K562 (cell line): ENCODE data around the gene NUP107. TPM values are rescaled to one million over a fixed set of nuclear protein-coding genes. Genes with fewer than 3 reads are reported as not detected.

Experiments
- ATAC-seq: fragments of 200-7000 bp; cut with Tn5 transposase; 3 replicates; pipeline ENCODE4 v1.9.1; 2020; ENCODE audit warnings: moderate library complexity
- BruUV-seq: library from RNA; stranded (reverse); fragments of 400-500 nt; replicated peaks from 2 replicates; lab custom pipeline; 2021; lab: Mats Ljungman, UMichigan
- CTCF ChIA-PET: fragments of 300-600 bp; formaldehyde crosslinking; extraction: SDS; loops from one replicate; lab custom pipeline; 2021; ENCODE audit warnings: low intra/inter-chr PET ratio; lab: Yijun Ruan, JAX
- POLR2A ChIA-PET: fragments of 300-600, 350-650 bp; sonication (Branson Sonifier 250); formaldehyde crosslinking; extraction: SDS; loops from one replicate; lab custom pipeline; 2021; ENCODE audit warnings: antibody characterized with exemption, inconsistent platforms; lab: Yijun Ruan, JAX
- DNase-seq, 4 experiments: peaks; one replicate each; pipeline versions ENCODE4 v3.0.0 to v3.0.0-alpha.2; 2011 to 2018; ENCODE audit warnings: low spot score in 3 of 4, mixed read lengths in 3 of 4; ENCODE audit errors: extremely low read depth in 1 of 4
- FAIRE-seq: peaks from 2 replicates; lab custom pipeline; 2011; peaks lifted over from hg19 to GRCh38; lab: Jason Lieb, UNC
- H2AFZ ChIP-seq: 2 replicates; pipeline ENCODE4 v1.6.0; 2011; ENCODE audit warnings: low read depth, low read length, control low read depth, inconsistent platforms
- H3K27ac ChIP-seq: fragments of 200-600 bp; 3 replicates; pipeline ENCODE4 v1.8.0; 2011; ENCODE audit warnings: low read depth, mild to moderate bottlenecking, control low read depth, inconsistent platforms, low read length, moderate library complexity, mixed read lengths; ENCODE audit errors: extremely low read depth
- H3K27me3 ChIP-seq, 2 experiments: fragments of 300-600 bp in 1 of 2; 2 replicates in 1 of 2; 3 replicates in 1 of 2; pipeline versions ENCODE4 v1.6.0 to v1.8.0; 2011; ENCODE audit warnings: inconsistent platforms in 2 of 2, low read length in 2 of 2, mild to moderate bottlenecking in 1 of 2, mixed read lengths in 1 of 2, moderate library complexity in 1 of 2; ENCODE audit not compliant: control insufficient read depth in 2 of 2, insufficient read depth in 2 of 2
- H3K36me3 ChIP-seq: fragments of 300-600 bp; 3 replicates; pipeline ENCODE4 v1.8.0; 2011; ENCODE audit warnings: mild to moderate bottlenecking, low read length, inconsistent platforms; ENCODE audit not compliant: control insufficient read depth, insufficient read depth
- H3K4me1 ChIP-seq, 2 experiments: fragments of 200-600 bp in 1 of 2; replicated peaks in 1 of 2; 2 replicates in 1 of 2; 3 replicates in 1 of 2; pipeline versions ENCODE4 v1.5.1 to v1.8.0; 2011; ENCODE audit warnings: inconsistent platforms in 2 of 2, low read length in 2 of 2, mild to moderate bottlenecking in 1 of 2, mixed read lengths in 1 of 2, moderate library complexity in 1 of 2; ENCODE audit not compliant: control insufficient read depth in 2 of 2, insufficient read depth in 2 of 2
- H3K4me2 ChIP-seq: 2 replicates; pipeline ENCODE4 v1.6.1; 2011; ENCODE audit warnings: low read length, control low read depth, inconsistent platforms, mixed read lengths; ENCODE audit not compliant: insufficient read depth
- H3K4me3 ChIP-seq: fragments of 200-600 bp; sonication (generic), shearing (Covaris generic); 2 replicates; pipeline ENCODE4 v1.5.1; 2016; ENCODE audit warnings: control low read depth, inconsistent platforms
- H3K79me2 ChIP-seq: fragments of 200-600 bp; 3 replicates; pipeline ENCODE4 v1.8.0; 2011; ENCODE audit warnings: low read length, inconsistent platforms; ENCODE audit not compliant: control insufficient read depth, insufficient read depth
- H3K9ac ChIP-seq, 2 experiments: 2 replicates each; pipeline versions ENCODE4 v1.6.0 to v1.6.1; 2011; ENCODE audit warnings: low read depth in 2 of 2, low read length in 2 of 2, control low read depth in 1 of 2, inconsistent platforms in 1 of 2, mild to moderate bottlenecking in 1 of 2, mixed read lengths in 1 of 2; ENCODE audit not compliant: insufficient read depth in 1 of 2
- H3K9me1 ChIP-seq: one replicate; pipeline ENCODE4 v1.6.0; 2011; ENCODE audit warnings: inconsistent platforms, mild to moderate bottlenecking, low read length, moderate library complexity; ENCODE audit not compliant: control insufficient read depth, insufficient read depth
- H3K9me3 ChIP-seq: replicated peaks from 2 replicates; pipeline ENCODE4 v1.5.1; 2011; ENCODE audit warnings: low read depth, low read length, inconsistent platforms; ENCODE audit not compliant: control insufficient read depth, insufficient read depth
- H4K20me1 ChIP-seq: replicated peaks from 2 replicates; pipeline ENCODE4 v1.6.1; 2011; ENCODE audit warnings: low read length, inconsistent platforms, mixed read lengths; ENCODE audit not compliant: control insufficient read depth, insufficient read depth
- ARHGAP35 ChIP-seq: fragments of 450-650 bp; IDR thresholded peaks from 2 replicates; pipeline ENCODE4 v1.6.1; 2018; ENCODE audit not compliant: partially characterized antibody
- EP400 ChIP-seq: fragments of 450-650 bp; IDR thresholded peaks from 2 replicates; pipeline ENCODE4 v1.6.1; 2017; ENCODE audit warnings: antibody characterized with exemption, mild to moderate bottlenecking, moderate library complexity
- HIVEP1 ChIP-seq: fragments of 250-450 bp; sonication (Bioruptor Pico); IDR thresholded peaks from 2 replicates; pipeline ENCODE4 v1.4.0; 2020; ENCODE audit warnings: mild to moderate bottlenecking
- LEF1 ChIP-seq: fragments of 450-650 bp; IDR thresholded peaks from 2 replicates; pipeline ENCODE4 v1.6.1; 2016; ENCODE audit warnings: mild to moderate bottlenecking
- PML ChIP-seq: IDR thresholded peaks from 2 replicates; pipeline ENCODE4 v1.6.1; 2012; ENCODE audit warnings: low read length, inconsistent platforms
- SMAD4 ChIP-seq: fragments of 250-450 bp; sonication (Bioruptor Pico); conservative IDR thresholded peaks from 2 replicates; pipeline ENCODE4 v1.8.0; 2021; ENCODE audit warnings: inconsistent platforms, mild to moderate bottlenecking, moderate library complexity
- ZNF76 ChIP-seq: fragments of 250-450 bp; sonication (Bioruptor Pico); IDR thresholded peaks from 2 replicates; pipeline ENCODE4 v1.4.0; 2020; ENCODE audit warnings: mild to moderate bottlenecking, moderate library complexity, borderline replicate concordance
- WGBS: fragments of 100-300 bp; shearing (Covaris generic); methylation state at CpG from one replicate; pipeline ENCODE4 v1.1.6; 2016; ENCODE audit warnings: low coverage, mixed read lengths; ENCODE audit not compliant: insufficient coverage; ENCODE audit errors: missing lambda C conversion rate; 5-methylcytosine and 5-hydroxymethylcytosine counted together
- in situ Hi-C: fragments of 300-500 bp; cut with MboI; formaldehyde crosslinking; loops from 4 replicates; pipeline ENCODE4 v1.15.0; 2018; ENCODE audit warnings: inconsistent platforms, mixed read lengths
- intact Hi-C: fragments of 100-400 bp; cut with micrococcal nuclease; formaldehyde crosslinking; loops from 2 replicates; pipeline ENCODE4 v1.14.2; 2022
- polyA plus RNA-seq, 8 experiments: library from polyadenylated mRNA; depleted of rRNA in 4 of 8; stranded (reverse) in 5 of 8; unstranded in 3 of 8; fragments of >200 nt; fragmentation: Nextera tagmentation in 2 of 8; fragmentation: Illumina TruSeq in 1 of 8; extraction: Ambion mirVana in 2 of 8; extraction: Trizol in 1 of 8; gene quantifications; 2 replicates each; pipeline versions ENCODE4 v1.2.1 to v1.2.3, GENCODE V29; 2011 to 2014; ENCODE audit warnings: inconsistent platforms in 1 of 8, missing spikeins in 1 of 8
- total RNA-seq, 7 experiments: library from RNA; depleted of rRNA in 6 of 7; stranded (reverse); fragments of >200 nt in 6 of 7; fragmentation: Illumina TruSeq in 2 of 7; extraction: Trizol in 2 of 7; gene quantifications; 2 replicates each; pipeline versions ENCODE4 v1.2.1 to v1.2.3, GENCODE V29; 2011 to 2021; ENCODE audit warnings: low replicate concordance in 1 of 7
- TF ChIP-seq, protein P1 (sequence below): sonication (generic); formaldehyde crosslinking; IDR thresholded peaks from 2 replicates; pipeline ENCODE4 v1.8.0; 2022; ENCODE audit warnings: mild to moderate bottlenecking, missing genetic modification reagents
- TF ChIP-seq, protein P2 (sequence below): sonication (generic); formaldehyde crosslinking; IDR thresholded peaks from 2 replicates; pipeline ENCODE4 v1.8.1; 2023; ENCODE audit warnings: missing genetic modification reagents, mild to moderate bottlenecking, borderline replicate concordance
- TF ChIP-seq, protein P3 (sequence below): fragments of 450-650 bp; IDR thresholded peaks from 2 replicates; pipeline ENCODE4 v1.6.1; 2016; ENCODE audit warnings: low read depth, mild to moderate bottlenecking, moderate library complexity

The NUP107 gene
- total and polyA plus RNA-seq, 9 of the 15 experiments (the other 6 are each of a cell fraction or from before 2014, with no cell fraction given), result 129 to 277 (median 199) TPM

DNA sequence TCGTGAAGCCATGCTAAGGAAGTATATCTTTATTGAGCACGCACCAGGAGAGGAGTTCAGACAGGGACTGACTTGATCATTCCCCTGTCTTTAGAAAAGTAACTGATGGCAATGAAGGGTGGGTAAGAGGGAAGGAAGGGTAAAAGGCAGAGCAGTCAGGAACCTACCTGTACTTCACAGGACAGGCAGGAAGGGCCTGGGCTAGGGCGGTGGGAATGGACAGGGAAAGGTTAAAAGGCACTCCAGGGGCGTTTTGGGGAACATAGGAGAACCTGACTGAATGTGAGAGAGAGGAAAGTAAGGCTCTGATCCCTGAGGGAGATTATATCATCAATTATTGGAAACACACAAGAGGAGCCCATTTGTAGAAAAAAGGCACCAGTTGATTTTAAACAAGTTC, 63.1 kb downstream of the NUP107 start:
- DNase-seq, result no peak
- no peak overlapping the region for H3K4me3 ChIP-seq
- in situ Hi-C loops, result no loop called here
- H3K4me2 ChIP-seq, result no peak overlapping the region
- peaks cover 19% of the 10 kb centered on the region for H3K79me2 ChIP-seq
- H3K9me1 ChIP-seq, result no peaks in the 10 kb centered on the region
- no peak for ATAC-seq
- H3K9me3 ChIP-seq, result no peaks in the 10 kb centered on the region
- ChIA-PET CTCF (no interaction called here), POLR2A (interaction anchor here (1.0 kb wide), 1 partner anchor 63 kb away, joined by 3 read pairs; the partner anchor contains the start of gene NUP107)
- FAIRE-seq, result no peak
- intact Hi-C loops, result no loop called here
- H4K20me1 ChIP-seq, result no peaks in the 10 kb centered on the region
- H3K27me3 ChIP-seq, result no peaks in the 10 kb centered on the region
- peaks cover 2 to 11% of the 10 kb centered on the region in 2 experiments; a peak in 2 of 5 replicates for H3K4me1 ChIP-seq
- no peak overlapping the region for H3K27ac ChIP-seq
- BruUV-seq, result no TSS peak
- H2AFZ ChIP-seq, result no peak overlapping the region
- H3K36me3 ChIP-seq, result peaks cover 22% of the 10 kb centered on the region
- WGBS, result 58% methylated on average over 4 of the region's 4 CpGs
- H3K9ac ChIP-seq, result no peak overlapping the region; a peak in 1 of 4 replicates
- TF ChIP-seq PML, result no peak
- TF ChIP-seq, protein P1, sequence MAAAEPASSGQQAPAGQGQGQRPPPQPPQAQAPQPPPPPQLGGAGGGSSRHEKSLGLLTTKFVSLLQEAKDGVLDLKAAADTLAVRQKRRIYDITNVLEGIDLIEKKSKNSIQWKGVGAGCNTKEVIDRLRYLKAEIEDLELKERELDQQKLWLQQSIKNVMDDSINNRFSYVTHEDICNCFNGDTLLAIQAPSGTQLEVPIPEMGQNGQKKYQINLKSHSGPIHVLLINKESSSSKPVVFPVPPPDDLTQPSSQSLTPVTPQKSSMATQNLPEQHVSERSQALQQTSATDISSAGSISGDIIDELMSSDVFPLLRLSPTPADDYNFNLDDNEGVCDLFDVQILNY (CRISPR knock-in tag), result no peak
- no peak for TF ChIP-seq HIVEP1
- TF ChIP-seq SMAD4 (CRISPR knock-in tag), result no peak
- TF ChIP-seq EP400, result no peak
- TF ChIP-seq, protein P2, sequence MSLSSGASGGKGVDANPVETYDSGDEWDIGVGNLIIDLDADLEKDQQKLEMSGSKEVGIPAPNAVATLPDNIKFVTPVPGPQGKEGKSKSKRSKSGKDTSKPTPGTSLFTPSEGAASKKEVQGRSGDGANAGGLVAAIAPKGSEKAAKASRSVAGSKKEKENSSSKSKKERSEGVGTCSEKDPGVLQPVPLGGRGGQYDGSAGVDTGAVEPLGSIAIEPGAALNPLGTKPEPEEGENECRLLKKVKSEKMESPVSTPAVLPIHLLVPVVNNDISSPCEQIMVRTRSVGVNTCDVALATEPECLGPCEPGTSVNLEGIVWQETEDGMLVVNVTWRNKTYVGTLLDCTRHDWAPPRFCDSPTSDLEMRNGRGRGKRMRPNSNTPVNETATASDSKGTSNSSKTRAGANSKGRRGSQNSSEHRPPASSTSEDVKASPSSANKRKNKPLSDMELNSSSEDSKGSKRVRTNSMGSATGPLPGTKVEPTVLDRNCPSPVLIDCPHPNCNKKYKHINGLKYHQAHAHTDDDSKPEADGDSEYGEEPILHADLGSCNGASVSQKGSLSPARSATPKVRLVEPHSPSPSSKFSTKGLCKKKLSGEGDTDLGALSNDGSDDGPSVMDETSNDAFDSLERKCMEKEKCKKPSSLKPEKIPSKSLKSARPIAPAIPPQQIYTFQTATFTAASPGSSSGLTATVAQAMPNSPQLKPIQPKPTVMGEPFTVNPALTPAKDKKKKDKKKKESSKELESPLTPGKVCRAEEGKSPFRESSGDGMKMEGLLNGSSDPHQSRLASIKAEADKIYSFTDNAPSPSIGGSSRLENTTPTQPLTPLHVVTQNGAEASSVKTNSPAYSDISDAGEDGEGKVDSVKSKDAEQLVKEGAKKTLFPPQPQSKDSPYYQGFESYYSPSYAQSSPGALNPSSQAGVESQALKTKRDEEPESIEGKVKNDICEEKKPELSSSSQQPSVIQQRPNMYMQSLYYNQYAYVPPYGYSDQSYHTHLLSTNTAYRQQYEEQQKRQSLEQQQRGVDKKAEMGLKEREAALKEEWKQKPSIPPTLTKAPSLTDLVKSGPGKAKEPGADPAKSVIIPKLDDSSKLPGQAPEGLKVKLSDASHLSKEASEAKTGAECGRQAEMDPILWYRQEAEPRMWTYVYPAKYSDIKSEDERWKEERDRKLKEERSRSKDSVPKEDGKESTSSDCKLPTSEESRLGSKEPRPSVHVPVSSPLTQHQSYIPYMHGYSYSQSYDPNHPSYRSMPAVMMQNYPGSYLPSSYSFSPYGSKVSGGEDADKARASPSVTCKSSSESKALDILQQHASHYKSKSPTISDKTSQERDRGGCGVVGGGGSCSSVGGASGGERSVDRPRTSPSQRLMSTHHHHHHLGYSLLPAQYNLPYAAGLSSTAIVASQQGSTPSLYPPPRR (CRISPR knock-in tag), result no peak
- TF ChIP-seq ZNF76 (CRISPR knock-in tag), result no peak
- TF ChIP-seq, protein P3, sequence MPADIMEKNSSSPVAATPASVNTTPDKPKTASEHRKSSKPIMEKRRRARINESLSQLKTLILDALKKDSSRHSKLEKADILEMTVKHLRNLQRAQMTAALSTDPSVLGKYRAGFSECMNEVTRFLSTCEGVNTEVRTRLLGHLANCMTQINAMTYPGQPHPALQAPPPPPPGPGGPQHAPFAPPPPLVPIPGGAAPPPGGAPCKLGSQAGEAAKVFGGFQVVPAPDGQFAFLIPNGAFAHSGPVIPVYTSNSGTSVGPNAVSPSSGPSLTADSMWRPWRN, result no peak
- no peak for TF ChIP-seq ARHGAP35
- TF ChIP-seq LEF1, result no peak
